Body of pancreas (tissue), 4 donors: Measurements from ENCODE around the gene TEDC2. TPM values are rescaled to one million over a fixed set of nuclear protein-coding genes. Genes with fewer than 3 reads are reported as not detected.
A peak's percentile ranks its signal among the peaks of the same experiment; 100 is the strongest.

ENCODE experiments used
- ATAC-seq: fragments of 150-250 bp; one replicate; pipeline ENCODE4 v1.9.1; 2016
- DNase-seq, 4 donors: peaks; one replicate each; pipeline ENCODE4 v3.0.0-alpha.2; 2019
- H3K27ac ChIP-seq, 4 donors: fragments of 200-600 bp; sonication (generic); 1 replicate in 3 of 4; 2 replicates in 1 of 4; pipeline versions ENCODE4 v1.5.1 to v1.6.1; 2016 to 2019; ENCODE audit warnings: mild to moderate bottlenecking in 1 of 4, mixed read lengths in 1 of 4, moderate library complexity in 1 of 4
- H3K27me3 ChIP-seq, 2 donors: fragments of 200-600 bp; sonication (generic); one replicate each; pipeline ENCODE4 v1.6.0; 2016; ENCODE audit warnings: mild to moderate bottlenecking in 1 of 2
- H3K36me3 ChIP-seq, 2 donors: fragments of 200-600 bp; sonication (generic); replicated peaks in 1 of 2; 2 replicates each; pipeline ENCODE4 v1.5.1; 2016; ENCODE audit warnings: low read depth in 2 of 2; ENCODE audit not compliant: insufficient read depth in 1 of 2
- H3K4me1 ChIP-seq: fragments of 200-600 bp; sonication (generic); one replicate; pipeline ENCODE4 v1.6.0; 2016
- H3K4me3 ChIP-seq, 2 donors: fragments of 200-600 bp; sonication (generic); 1 replicate in 1 of 2; 2 replicates in 1 of 2; pipeline ENCODE4 v1.5.1; 2016 to 2019
- H3K9me3 ChIP-seq, 3 donors: fragments of 200-600 bp; sonication (generic); 1 replicate in 2 of 3; 2 replicates in 1 of 3; pipeline ENCODE4 v1.5.1; 2016
- CTCF ChIP-seq, 7 experiments: fragments of 450-650 bp in 4 of 7; fragments of 200-600 bp in 3 of 7; sonication (generic) in 3 of 7; IDR thresholded peaks; one replicate each; pipeline ENCODE4 v1.5.1; 2016 to 2019; ENCODE audit warnings: antibody characterized with exemption in 7 of 7
- POLR2A ChIP-seq, 3 donors: fragments of 450-650 bp; IDR thresholded peaks; one replicate each; pipeline ENCODE4 v1.6.1; 2016; ENCODE audit warnings: antibody characterized with exemption in 3 of 3, mild to moderate bottlenecking in 2 of 3
- WGBS, 2 donors: methylation state at CpG; one replicate each; pipeline ENCODE4 v1.1.5; 2017; 5-methylcytosine and 5-hydroxymethylcytosine counted together
- intact Hi-C: fragments of 100-400 bp; cut with DNase I; formaldehyde crosslinking; loops from one replicate; pipeline ENCODE4 v1.15.1; 2023
- total RNA-seq, 2 donors: library from RNA; depleted of rRNA; stranded (reverse); fragments of >200 nt; gene quantifications; one replicate each; pipeline ENCODE4 v1.1.0, GENCODE V29; 2016

The TEDC2 gene
- total RNA-seq, 2 donors from 2014 or later: not detected

- TF ChIP-seq POLR2A (IDR thresholded peaks at IDR 0.05) (no peak), CTCF (IDR thresholded peaks at IDR 0.05) (no peak)
- ATAC-seq (no peak), DNase-seq (peak in 2 of 4 donors; percentile 15 to 58)
- Histone ChIP-seq H3K27me3 (no peaks in the 10 kb centered on the region), H3K9me3 (no peaks in the 10 kb centered on the region), H3K36me3 (no peaks in the 10 kb centered on the region), H3K4me1 (peaks cover 12% of the 10 kb centered on the region), H3K27ac (peak overlapping the region in 1 of 4 donors; percentile 60), H3K4me3 (no peak overlapping the region)
- intact Hi-C loops: no loop called here
- 61 to 82% methylated on average over 12 to 14 of the region's 14 CpGs for WGBS, 2 donors
Observed at GRCh38 chr16:2507052-2507659, 47.2 kb downstream of the TEDC2 start.

GRCh38 chr16:2507665-2508064 is 47.8 kb downstream of the TEDC2 start:
- 80 to 85% methylated on average over 6 to 11 of the region's 11 CpGs for WGBS, 2 donors
- peak in 2 of 4 donors; percentile 13 to 69 for DNase-seq
- intact Hi-C loops: no loop called here
- TF ChIP-seq CTCF (IDR thresholded peaks at IDR 0.05) (no peak), POLR2A (IDR thresholded peaks at IDR 0.05) (no peak)
- no peaks in the 10 kb centered on the region for H3K9me3 ChIP-seq
- H3K36me3 ChIP-seq: no peaks in the 10 kb centered on the region
- H3K4me3 ChIP-seq: no peak overlapping the region
- H3K27ac ChIP-seq: peak overlapping the region in 1 of 4 donors; percentile 60
- no peak for ATAC-seq
- no peaks in the 10 kb centered on the region for H3K27me3 ChIP-seq
- peaks cover 12% of the 10 kb centered on the region for H3K4me1 ChIP-seq

GRCh38 chr16:2508722-2509400 is 49.0 kb downstream of the TEDC2 start:
- no peaks in the 10 kb centered on the region for H3K36me3 ChIP-seq
- peaks cover 16% of the 10 kb centered on the region for H3K4me1 ChIP-seq
- TF ChIP-seq CTCF (IDR thresholded peaks at IDR 0.05): no peak
- no peak for TF ChIP-seq POLR2A (IDR thresholded peaks at IDR 0.05)
- H3K4me3 ChIP-seq: no peak overlapping the region
- ATAC-seq (no peak), DNase-seq (peak in 1 of 4 donors; percentile 14)
- 84 to 86% methylated on average over 14 to 15 of the region's 18 CpGs for WGBS, 2 donors
- H3K9me3 ChIP-seq: no peaks in the 10 kb centered on the region
- H3K27ac ChIP-seq: no peak overlapping the region
- intact Hi-C loops: no loop called here
- no peaks in the 10 kb centered on the region for H3K27me3 ChIP-seq

- DNase-seq (peak in 2 of 4 donors; percentile 41 to 51), ATAC-seq (no peak)
- Histone ChIP-seq H3K4me1 (peaks cover 30% of the 10 kb centered on the region), H3K27me3 (no peaks in the 10 kb centered on the region), H3K36me3 (no peaks in the 10 kb centered on the region), H3K4me3 (no peak overlapping the region), H3K27ac (no peak overlapping the region), H3K9me3 (no peaks in the 10 kb centered on the region)
- intact Hi-C loops: no loop called here
- WGBS, 2 donors: 68 to 71% methylated on average over 24 of the region's 24 CpGs
- TF ChIP-seq POLR2A (IDR thresholded peaks at IDR 0.05) (no peak), CTCF (IDR thresholded peaks at IDR 0.05) (no peak)
Observed at GRCh38 chr16:2511128-2511800, 51.4 kb downstream of the TEDC2 start.
